ENCODE results near the gene NAT10. TPM values are rescaled to one million over a fixed set of nuclear protein-coding genes. Genes with fewer than 3 reads are reported as not detected.

NAT10 gene
- total RNA-seq, 5 donors from 2014 or later (not counting 1 experiment from before 2014, with no cell fraction given), result 55.0 to 84.0 (median 73.5) TPM

DNA sequence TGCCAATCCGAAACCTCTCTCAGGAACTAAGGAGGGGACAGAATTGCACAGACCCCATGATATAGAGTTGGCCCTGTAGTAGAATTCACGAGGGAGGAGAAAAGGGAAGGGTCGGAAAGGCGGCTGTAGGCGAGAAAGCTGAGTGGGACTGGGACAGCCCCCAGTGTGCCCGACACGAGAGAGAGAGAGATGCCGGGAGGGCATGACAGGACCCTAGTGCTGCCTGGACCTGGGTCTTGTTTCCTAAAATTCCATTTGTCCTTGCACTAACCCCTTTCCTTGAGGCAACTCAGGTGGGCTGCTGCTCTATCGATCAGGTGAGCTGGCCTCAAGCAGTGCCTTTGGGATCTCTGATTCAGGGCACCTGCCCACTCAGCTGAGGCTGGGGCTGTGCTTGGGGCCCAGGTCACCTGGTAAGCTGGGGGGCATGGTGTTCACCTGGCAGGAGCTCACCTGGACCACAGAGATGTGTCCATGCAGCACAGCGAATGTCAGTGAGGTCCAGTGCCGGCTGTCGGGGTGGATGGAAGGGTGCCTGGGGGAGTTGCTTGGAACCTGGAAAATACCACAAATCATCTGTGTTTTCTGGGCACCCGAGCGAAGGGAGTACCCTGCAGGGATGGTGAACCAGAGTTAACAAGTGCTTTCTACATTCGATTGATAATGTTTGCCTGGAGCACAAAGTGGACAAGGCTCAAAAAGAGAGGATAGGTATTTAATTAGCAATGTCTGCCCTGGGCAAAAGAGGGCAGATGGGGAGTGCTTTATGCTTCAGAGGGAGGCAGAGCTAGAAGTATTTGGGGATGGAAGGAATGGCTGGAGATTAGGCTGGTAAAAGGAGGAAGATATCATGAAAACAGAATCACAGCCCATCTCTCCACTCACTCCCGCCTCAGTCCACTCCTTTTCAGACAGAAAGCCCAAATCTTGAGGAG is 61.6 kb downstream of the NAT10 start:
- H3K4me3 Mint-ChIP-seq, result no peak overlapping the region

DNA sequence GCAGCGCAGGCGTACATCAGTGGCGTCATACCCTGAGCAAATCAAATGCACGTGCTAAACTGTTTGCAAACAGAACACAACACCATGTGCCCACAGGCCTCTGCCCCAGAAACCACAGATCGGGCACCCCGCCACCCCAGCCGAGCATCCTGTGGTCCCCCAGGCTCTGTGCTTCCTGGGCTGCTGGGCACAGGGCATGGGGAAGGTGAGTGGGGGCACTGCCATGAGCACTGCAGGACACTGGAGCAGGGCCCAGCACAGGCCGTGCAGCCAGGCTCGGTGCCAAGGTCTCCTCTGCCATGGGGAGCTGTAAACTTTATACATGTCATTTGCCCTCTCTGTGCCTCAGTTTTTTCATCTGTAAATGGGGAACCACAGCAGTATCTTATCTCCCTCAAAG is 62.5 kb downstream of the NAT10 start:
- Mint-ChIP-seq H3K4me1 (no peaks in the 10 kb centered on the region), H3K9me3 (no peaks in the 10 kb centered on the region), H3K27ac (no peak overlapping the region), H3K4me3 (no peak overlapping the region), H3K27me3 (peaks cover 0 to 4% of the 10 kb centered on the region in 2 donors), H3K36me3 (no peaks in the 10 kb centered on the region)
- no peaks in the 10 kb centered on the region for H3K9me3 ChIP-seq
- ChIA-PET CTCF (interaction anchor here in 1 of 2 donors (0.9 kb wide), 1 partner anchor 208 kb away, joined by 3 read pairs; no protein-coding TSS in a partner anchor), POLR2A (interaction anchor here in 1 of 2 donors (0.6 kb wide), 2 partner anchors 396 to 1129 kb away, joined by 3 read pairs; no protein-coding TSS in a partner anchor)
- DNase-seq (no peak), ATAC-seq (replicated peaks in 1 of 4) (no peak)
- no peak overlapping the region for H3K4me3 ChIP-seq (ENCODE audit: control insufficient read depth in 1 of 2, extremely low read depth in 1 of 2, low read length in 1 of 2)
- H3K27ac ChIP-seq (ENCODE audit: low read length), result no peak overlapping the region
- H3K4me1 ChIP-seq (ENCODE audit: control insufficient read depth in 1 of 2, extremely low read depth in 1 of 2, insufficient read depth in 2 of 2, low read length in 2 of 2), result no peaks in the 10 kb centered on the region
- H3K36me3 ChIP-seq (ENCODE audit: control insufficient read depth in 2 of 2, extremely low read depth in 1 of 2, insufficient read depth in 1 of 2, low read length in 1 of 2), result no peaks in the 10 kb centered on the region
- WGBS (ENCODE audit: insufficient coverage), result 82% methylated on average over 9 of the region's 9 CpGs
- peaks cover 0 to 31% of the 10 kb centered on the region in 2 experiments for H3K27me3 ChIP-seq (replicated peaks in 1 of 2; ENCODE audit: control insufficient read depth in 2 of 2, extremely low read depth in 1 of 2, insufficient read depth in 2 of 2, low read length in 1 of 2)

More for the DNA sequence above, 61.6 kb downstream of the NAT10 start:
- Mint-ChIP-seq H3K27ac (no peak overlapping the region), H3K9me3 (no peaks in the 10 kb centered on the region), H3K27me3 (peaks cover 0 to 4% of the 10 kb centered on the region in 2 donors), H3K4me1 (no peaks in the 10 kb centered on the region), H3K36me3 (no peaks in the 10 kb centered on the region)
- no peak for ATAC-seq (replicated peaks in 1 of 4)
- Histone ChIP-seq H3K36me3 (ENCODE audit: control insufficient read depth in 2 of 2, extremely low read depth in 1 of 2, insufficient read depth in 1 of 2, low read length in 1 of 2) (no peaks in the 10 kb centered on the region), H3K27ac (ENCODE audit: low read length) (no peak overlapping the region), H3K9me3 (no peaks in the 10 kb centered on the region), H3K27me3 (replicated peaks in 1 of 2; ENCODE audit: control insufficient read depth in 2 of 2, extremely low read depth in 1 of 2, insufficient read depth in 2 of 2, low read length in 1 of 2) (peaks cover 0 to 25% of the 10 kb centered on the region in 2 experiments), H3K4me1 (ENCODE audit: control insufficient read depth in 1 of 2, extremely low read depth in 1 of 2, insufficient read depth in 2 of 2, low read length in 2 of 2) (no peaks in the 10 kb centered on the region), H3K4me3 (ENCODE audit: control insufficient read depth in 1 of 2, extremely low read depth in 1 of 2, low read length in 1 of 2) (no peak overlapping the region)
- ChIA-PET CTCF (no interaction called here), POLR2A (interaction anchor here in 1 of 2 donors (0.6 kb wide), 1 partner anchor 1128 kb away, joined by 3 read pairs; no protein-coding TSS in a partner anchor)
- 95% methylated on average over 13 of the region's 16 CpGs for WGBS (ENCODE audit: insufficient coverage)
- no peak for DNase-seq

DNA sequence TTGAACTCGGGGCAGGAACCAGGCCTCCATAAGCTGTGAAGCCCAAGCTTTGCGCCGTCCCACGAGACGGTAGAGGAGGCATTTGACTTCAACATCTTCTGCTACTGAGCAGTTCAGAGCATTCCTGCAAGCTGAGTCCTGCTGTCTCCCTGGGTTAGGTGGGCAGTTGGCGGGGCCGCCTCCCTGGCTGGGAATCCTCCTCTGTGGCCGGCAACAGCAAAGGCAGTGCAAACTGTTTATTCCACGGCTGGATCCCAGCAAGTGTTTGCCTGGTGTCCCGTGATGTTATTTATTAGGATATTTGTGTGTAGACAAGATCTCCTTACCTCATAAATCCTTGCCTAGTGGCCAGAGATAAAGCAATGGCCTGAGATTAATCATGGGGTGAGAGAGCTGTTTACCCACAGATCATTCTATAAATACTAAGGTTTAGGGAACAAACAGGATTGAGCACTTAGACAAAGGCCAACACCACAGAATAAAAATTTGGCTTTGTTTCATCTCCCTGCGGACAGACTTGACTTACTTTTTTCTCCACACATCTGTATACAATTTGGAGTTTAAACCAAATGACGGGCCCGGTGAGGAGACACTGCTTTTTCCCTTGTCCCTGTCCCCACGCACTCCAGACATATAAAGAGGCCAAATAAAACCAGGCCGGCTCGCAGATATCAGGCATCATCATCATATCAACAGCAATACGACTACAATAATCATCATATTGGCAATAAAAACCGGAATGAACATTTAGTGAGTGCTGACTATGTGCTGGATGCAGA is 63.4 kb downstream of the NAT10 start:
- no peak overlapping the region for H3K27ac Mint-ChIP-seq
- peaks cover 0 to 3% (median 1%) of the 10 kb centered on the region in 3 donors for H3K4me1 Mint-ChIP-seq
- Histone ChIP-seq H3K9me3 (no peaks in the 10 kb centered on the region), H3K4me1 (ENCODE audit: control insufficient read depth in 1 of 2, extremely low read depth in 1 of 2, insufficient read depth in 2 of 2, low read length in 2 of 2) (peaks cover 0 to 4% of the 10 kb centered on the region in 2 experiments), H3K4me3 (ENCODE audit: control insufficient read depth in 1 of 2, extremely low read depth in 1 of 2, low read length in 1 of 2) (no peak overlapping the region), H3K27ac (ENCODE audit: low read length) (no peak overlapping the region), H3K36me3 (ENCODE audit: control insufficient read depth in 2 of 2, extremely low read depth in 1 of 2, insufficient read depth in 1 of 2, low read length in 1 of 2) (no peaks in the 10 kb centered on the region), H3K27me3 (replicated peaks in 1 of 2; ENCODE audit: control insufficient read depth in 2 of 2, extremely low read depth in 1 of 2, insufficient read depth in 2 of 2, low read length in 1 of 2) (peaks cover 0 to 40% of the 10 kb centered on the region in 2 experiments)
- no peak overlapping the region for H3K4me3 Mint-ChIP-seq
- H3K27me3 Mint-ChIP-seq, result peaks cover 0 to 4% of the 10 kb centered on the region in 2 donors
- CTCF ChIA-PET, result interaction anchor here in 1 of 2 donors (0.9 kb wide), 1 partner anchor 207 kb away, joined by 3 read pairs; no protein-coding TSS in a partner anchor
- H3K9me3 Mint-ChIP-seq, result no peaks in the 10 kb centered on the region
- H3K36me3 Mint-ChIP-seq, result no peaks in the 10 kb centered on the region
- ATAC-seq (replicated peaks in 1 of 4) (no peak), DNase-seq (no peak)
- POLR2A ChIA-PET, result interaction anchor here in 1 of 2 donors (0.6 kb wide), 1 partner anchor 22 kb away, joined by 3 read pairs; no protein-coding TSS in a partner anchor
- WGBS (ENCODE audit: insufficient coverage), result 80% methylated on average over 11 of the region's 18 CpGs

DNA sequence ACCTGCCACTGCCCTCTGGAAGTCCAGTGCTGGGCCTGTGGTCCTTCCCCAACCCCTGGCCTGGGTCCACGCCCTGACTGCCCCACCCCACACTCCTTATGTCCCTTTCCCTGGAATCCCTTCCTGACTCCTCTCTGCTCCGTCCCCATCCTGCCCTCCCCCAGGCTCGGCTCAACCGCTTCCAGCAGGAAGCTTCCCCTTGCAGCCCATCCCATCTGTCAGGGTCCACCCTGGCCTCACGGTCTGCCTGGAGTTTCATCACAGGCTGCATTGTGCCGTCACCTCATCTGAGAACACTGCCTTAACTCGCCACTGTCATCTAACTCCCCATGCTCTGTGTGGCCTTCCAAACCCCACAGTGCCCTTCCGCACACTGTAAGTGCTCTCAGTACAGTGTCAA is 64.3 kb downstream of the NAT10 start:
- no peak overlapping the region for H3K27ac Mint-ChIP-seq
- POLR2A ChIA-PET, result no interaction called here
- peaks cover 0 to 4% of the 10 kb centered on the region in 2 donors for H3K27me3 Mint-ChIP-seq
- ATAC-seq (replicated peaks in 1 of 4) (no peak), DNase-seq (no peak)
- no peaks in the 10 kb centered on the region for H3K36me3 ChIP-seq (ENCODE audit: control insufficient read depth in 2 of 2, extremely low read depth in 1 of 2, insufficient read depth in 1 of 2, low read length in 1 of 2)
- CTCF ChIA-PET, result no interaction called here
- H3K4me1 ChIP-seq (ENCODE audit: control insufficient read depth in 1 of 2, extremely low read depth in 1 of 2, insufficient read depth in 2 of 2, low read length in 2 of 2), result peaks cover 0 to 12% of the 10 kb centered on the region in 2 experiments
- H3K9me3 ChIP-seq, result no peaks in the 10 kb centered on the region
- H3K27ac ChIP-seq (ENCODE audit: low read length), result no peak overlapping the region
- no peak overlapping the region for H3K4me3 ChIP-seq (ENCODE audit: control insufficient read depth in 1 of 2, extremely low read depth in 1 of 2, low read length in 1 of 2)
- no peak overlapping the region for H3K4me3 Mint-ChIP-seq
- no peaks in the 10 kb centered on the region for H3K36me3 Mint-ChIP-seq
- 86% methylated on average over 7 of the region's 8 CpGs for WGBS (ENCODE audit: insufficient coverage)
- H3K27me3 ChIP-seq (replicated peaks in 1 of 2; ENCODE audit: control insufficient read depth in 2 of 2, extremely low read depth in 1 of 2, insufficient read depth in 2 of 2, low read length in 1 of 2), result peaks cover 0 to 45% of the 10 kb centered on the region in 2 experiments
- peaks cover 1 to 5% (median 2%) of the 10 kb centered on the region in 3 donors for H3K4me1 Mint-ChIP-seq
- no peaks in the 10 kb centered on the region for H3K9me3 Mint-ChIP-seq

DNA sequence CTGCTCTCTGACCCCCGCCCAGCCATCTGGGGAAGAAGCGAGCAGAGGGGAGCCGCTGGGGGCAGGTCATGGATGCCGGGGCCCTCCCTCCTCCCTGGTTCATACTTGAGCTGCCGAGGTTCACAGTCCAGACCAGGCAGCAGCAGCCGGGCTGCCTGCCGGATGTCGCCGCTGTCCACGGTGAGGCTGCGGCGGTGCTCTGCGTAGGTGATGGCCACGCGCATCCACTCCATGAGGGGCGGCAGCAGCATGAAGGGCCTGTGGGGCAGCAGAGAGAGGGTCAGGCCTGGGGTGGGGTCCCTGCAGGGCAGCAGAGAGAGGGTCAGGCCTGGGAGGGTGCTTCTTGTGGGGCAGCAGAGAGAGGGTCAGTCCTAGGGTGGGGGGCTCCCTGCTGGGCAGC is 67.6 kb downstream of the NAT10 start:
- Mint-ChIP-seq H3K4me1 (peaks cover 3 to 7% (median 5%) of the 10 kb centered on the region in 3 donors), H3K36me3 (no peaks in the 10 kb centered on the region), H3K27me3 (peaks cover 0 to 2% of the 10 kb centered on the region in 2 donors), H3K4me3 (no peak overlapping the region), H3K27ac (no peak overlapping the region), H3K9me3 (no peaks in the 10 kb centered on the region)
- Histone ChIP-seq H3K4me1 (ENCODE audit: control insufficient read depth in 1 of 2, extremely low read depth in 1 of 2, insufficient read depth in 2 of 2, low read length in 2 of 2) (peaks cover 0 to 13% of the 10 kb centered on the region in 2 experiments), H3K4me3 (ENCODE audit: control insufficient read depth in 1 of 2, extremely low read depth in 1 of 2, low read length in 1 of 2) (no peak overlapping the region), H3K27me3 (replicated peaks in 1 of 2; ENCODE audit: control insufficient read depth in 2 of 2, extremely low read depth in 1 of 2, insufficient read depth in 2 of 2, low read length in 1 of 2) (peaks cover 0 to 33% of the 10 kb centered on the region in 2 experiments), H3K27ac (ENCODE audit: low read length) (no peak overlapping the region), H3K9me3 (no peaks in the 10 kb centered on the region), H3K36me3 (ENCODE audit: control insufficient read depth in 2 of 2, extremely low read depth in 1 of 2, insufficient read depth in 1 of 2, low read length in 1 of 2) (no peaks in the 10 kb centered on the region)
- 98% methylated on average over 9 of the region's 16 CpGs for WGBS (ENCODE audit: insufficient coverage)
- DNase-seq (no peak), ATAC-seq (replicated peaks in 1 of 4) (no peak)
- CTCF ChIA-PET, result no interaction called here
- POLR2A ChIA-PET, result no interaction called here
